ENCODE results near the gene ABLIM1.

DNA sequence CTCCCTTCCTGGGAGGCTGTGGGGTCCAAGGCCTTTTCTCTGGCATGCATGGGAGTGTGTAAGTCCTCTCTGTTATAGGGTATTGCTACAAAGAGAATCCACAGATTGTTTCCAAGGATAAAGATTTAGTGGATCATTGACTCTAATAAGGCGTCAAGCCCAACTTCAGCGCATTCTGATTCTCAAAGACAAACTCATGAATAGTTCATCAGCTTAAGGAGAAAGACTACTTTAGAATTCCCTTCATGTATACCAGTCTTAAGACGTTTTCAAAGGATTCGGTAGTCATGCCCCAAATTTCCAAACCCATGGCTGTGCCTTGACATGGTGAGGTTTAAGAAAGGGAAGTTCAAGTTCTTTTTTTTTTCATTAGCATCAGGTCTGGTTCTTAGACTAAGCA lies 46.6 kb upstream of the ABLIM1 start:
- TF ChIP-seq, protein P1, sequence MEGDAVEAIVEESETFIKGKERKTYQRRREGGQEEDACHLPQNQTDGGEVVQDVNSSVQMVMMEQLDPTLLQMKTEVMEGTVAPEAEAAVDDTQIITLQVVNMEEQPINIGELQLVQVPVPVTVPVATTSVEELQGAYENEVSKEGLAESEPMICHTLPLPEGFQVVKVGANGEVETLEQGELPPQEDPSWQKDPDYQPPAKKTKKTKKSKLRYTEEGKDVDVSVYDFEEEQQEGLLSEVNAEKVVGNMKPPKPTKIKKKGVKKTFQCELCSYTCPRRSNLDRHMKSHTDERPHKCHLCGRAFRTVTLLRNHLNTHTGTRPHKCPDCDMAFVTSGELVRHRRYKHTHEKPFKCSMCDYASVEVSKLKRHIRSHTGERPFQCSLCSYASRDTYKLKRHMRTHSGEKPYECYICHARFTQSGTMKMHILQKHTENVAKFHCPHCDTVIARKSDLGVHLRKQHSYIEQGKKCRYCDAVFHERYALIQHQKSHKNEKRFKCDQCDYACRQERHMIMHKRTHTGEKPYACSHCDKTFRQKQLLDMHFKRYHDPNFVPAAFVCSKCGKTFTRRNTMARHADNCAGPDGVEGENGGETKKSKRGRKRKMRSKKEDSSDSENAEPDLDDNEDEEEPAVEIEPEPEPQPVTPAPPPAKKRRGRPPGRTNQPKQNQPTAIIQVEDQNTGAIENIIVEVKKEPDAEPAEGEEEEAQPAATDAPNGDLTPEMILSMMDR (conservative IDR thresholded peaks at IDR 0.05; ENCODE audit: low read depth in 2 of 2) = no peak
- TF ChIP-seq EZH2 (IDR thresholded peaks at IDR 0.05; ENCODE audit: low read depth, unreplicated experiment) = no peak
- TF ChIP-seq POLR2AphosphoS5 (IDR thresholded peaks at IDR 0.05; ENCODE audit: low read depth) = no peak
- TF ChIP-seq, protein P2, sequence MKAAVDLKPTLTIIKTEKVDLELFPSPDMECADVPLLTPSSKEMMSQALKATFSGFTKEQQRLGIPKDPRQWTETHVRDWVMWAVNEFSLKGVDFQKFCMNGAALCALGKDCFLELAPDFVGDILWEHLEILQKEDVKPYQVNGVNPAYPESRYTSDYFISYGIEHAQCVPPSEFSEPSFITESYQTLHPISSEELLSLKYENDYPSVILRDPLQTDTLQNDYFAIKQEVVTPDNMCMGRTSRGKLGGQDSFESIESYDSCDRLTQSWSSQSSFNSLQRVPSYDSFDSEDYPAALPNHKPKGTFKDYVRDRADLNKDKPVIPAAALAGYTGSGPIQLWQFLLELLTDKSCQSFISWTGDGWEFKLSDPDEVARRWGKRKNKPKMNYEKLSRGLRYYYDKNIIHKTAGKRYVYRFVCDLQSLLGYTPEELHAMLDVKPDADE (IDR thresholded peaks at IDR 0.05) = no peak
- TF ChIP-seq, protein P3, sequence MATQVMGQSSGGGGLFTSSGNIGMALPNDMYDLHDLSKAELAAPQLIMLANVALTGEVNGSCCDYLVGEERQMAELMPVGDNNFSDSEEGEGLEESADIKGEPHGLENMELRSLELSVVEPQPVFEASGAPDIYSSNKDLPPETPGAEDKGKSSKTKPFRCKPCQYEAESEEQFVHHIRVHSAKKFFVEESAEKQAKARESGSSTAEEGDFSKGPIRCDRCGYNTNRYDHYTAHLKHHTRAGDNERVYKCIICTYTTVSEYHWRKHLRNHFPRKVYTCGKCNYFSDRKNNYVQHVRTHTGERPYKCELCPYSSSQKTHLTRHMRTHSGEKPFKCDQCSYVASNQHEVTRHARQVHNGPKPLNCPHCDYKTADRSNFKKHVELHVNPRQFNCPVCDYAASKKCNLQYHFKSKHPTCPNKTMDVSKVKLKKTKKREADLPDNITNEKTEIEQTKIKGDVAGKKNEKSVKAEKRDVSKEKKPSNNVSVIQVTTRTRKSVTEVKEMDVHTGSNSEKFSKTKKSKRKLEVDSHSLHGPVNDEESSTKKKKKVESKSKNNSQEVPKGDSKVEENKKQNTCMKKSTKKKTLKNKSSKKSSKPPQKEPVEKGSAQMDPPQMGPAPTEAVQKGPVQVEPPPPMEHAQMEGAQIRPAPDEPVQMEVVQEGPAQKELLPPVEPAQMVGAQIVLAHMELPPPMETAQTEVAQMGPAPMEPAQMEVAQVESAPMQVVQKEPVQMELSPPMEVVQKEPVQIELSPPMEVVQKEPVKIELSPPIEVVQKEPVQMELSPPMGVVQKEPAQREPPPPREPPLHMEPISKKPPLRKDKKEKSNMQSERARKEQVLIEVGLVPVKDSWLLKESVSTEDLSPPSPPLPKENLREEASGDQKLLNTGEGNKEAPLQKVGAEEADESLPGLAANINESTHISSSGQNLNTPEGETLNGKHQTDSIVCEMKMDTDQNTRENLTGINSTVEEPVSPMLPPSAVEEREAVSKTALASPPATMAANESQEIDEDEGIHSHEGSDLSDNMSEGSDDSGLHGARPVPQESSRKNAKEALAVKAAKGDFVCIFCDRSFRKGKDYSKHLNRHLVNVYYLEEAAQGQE (IDR thresholded peaks at IDR 0.05; ENCODE audit: unreplicated experiment) = no peak
- no peak for TF ChIP-seq NANOG (IDR thresholded peaks at IDR 0.05; ENCODE audit: borderline replicate concordance)
- no peak for TF ChIP-seq EZH2phosphoT487 (IDR thresholded peaks at IDR 0.05; ENCODE audit: unreplicated experiment)
